Measurements from ENCODE around the gene CC2D2A. TPM values are rescaled to one million over a fixed set of nuclear protein-coding genes. Genes with fewer than 3 reads are reported as not detected.

Gene CC2D2A
- total RNA-seq, 2 experiments from 2014 or later = not detected

DNA sequence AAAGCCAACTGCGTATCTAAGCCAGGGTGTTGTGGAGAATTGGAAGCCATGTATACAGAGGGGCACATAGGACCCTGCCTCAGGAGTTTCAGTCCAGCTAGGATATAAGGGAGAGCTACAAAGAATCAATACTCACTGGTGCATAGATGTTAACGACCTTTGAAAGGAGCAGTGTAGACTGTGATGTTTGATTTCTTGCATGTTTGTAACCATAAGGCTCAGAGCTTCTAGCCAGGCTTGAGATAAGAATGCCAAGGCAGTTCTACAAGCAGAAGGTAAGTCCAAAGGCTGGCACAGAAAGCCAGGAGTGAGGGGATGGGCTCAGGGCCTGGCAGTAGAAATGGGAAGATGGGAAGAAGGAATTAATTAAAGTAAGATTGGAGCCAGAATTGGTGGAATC, 75.7 kb downstream of the CC2D2A start:
- Histone ChIP-seq H2AFZ (ENCODE audit: low read length) (no peak overlapping the region), H4K20me1 (ENCODE audit: insufficient read depth, low read length) (no peaks in the 10 kb centered on the region), H3K9me3 (ENCODE audit: low read length) (no peaks in the 10 kb centered on the region), H3K36me3 (ENCODE audit: insufficient read depth, low read length) (no peaks in the 10 kb centered on the region), H3K9me2 (ENCODE audit: insufficient read depth, low read length) (no peaks in the 10 kb centered on the region), H3K4me3 (ENCODE audit: low read depth, low read length, poor library complexity, severe bottlenecking) (no peak overlapping the region), H3K27ac (ENCODE audit: low read depth, low read length, poor library complexity, severe bottlenecking) (no peak overlapping the region), H3K4me1 (ENCODE audit: insufficient read depth, low read length, poor library complexity, severe bottlenecking) (no peaks in the 10 kb centered on the region), H3K79me2 (ENCODE audit: insufficient read depth, low read depth, low read length) (no peaks in the 10 kb centered on the region), H3K4me2 (ENCODE audit: low read length) (no peak overlapping the region)
- CTCF ChIA-PET (ENCODE audit: unreplicated experiment) = no interaction called here
- intact Hi-C loops (cut with micrococcal nuclease; ENCODE audit: unreplicated experiment) = no loop called here
- no TSS peak for BruUV-seq (replicated peaks)
- no peak for DNase-seq (ENCODE audit: low spot score)
- POLR2A ChIA-PET = no interaction called here
- TF ChIP-seq, protein P1, sequence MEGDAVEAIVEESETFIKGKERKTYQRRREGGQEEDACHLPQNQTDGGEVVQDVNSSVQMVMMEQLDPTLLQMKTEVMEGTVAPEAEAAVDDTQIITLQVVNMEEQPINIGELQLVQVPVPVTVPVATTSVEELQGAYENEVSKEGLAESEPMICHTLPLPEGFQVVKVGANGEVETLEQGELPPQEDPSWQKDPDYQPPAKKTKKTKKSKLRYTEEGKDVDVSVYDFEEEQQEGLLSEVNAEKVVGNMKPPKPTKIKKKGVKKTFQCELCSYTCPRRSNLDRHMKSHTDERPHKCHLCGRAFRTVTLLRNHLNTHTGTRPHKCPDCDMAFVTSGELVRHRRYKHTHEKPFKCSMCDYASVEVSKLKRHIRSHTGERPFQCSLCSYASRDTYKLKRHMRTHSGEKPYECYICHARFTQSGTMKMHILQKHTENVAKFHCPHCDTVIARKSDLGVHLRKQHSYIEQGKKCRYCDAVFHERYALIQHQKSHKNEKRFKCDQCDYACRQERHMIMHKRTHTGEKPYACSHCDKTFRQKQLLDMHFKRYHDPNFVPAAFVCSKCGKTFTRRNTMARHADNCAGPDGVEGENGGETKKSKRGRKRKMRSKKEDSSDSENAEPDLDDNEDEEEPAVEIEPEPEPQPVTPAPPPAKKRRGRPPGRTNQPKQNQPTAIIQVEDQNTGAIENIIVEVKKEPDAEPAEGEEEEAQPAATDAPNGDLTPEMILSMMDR (conservative IDR thresholded peaks at IDR 0.05; ENCODE audit: low read length) = no peak
- no peak for TF ChIP-seq EZH2phosphoT487 (IDR thresholded peaks at IDR 0.05; ENCODE audit: borderline replicate concordance, low read depth, low read length)

DNA sequence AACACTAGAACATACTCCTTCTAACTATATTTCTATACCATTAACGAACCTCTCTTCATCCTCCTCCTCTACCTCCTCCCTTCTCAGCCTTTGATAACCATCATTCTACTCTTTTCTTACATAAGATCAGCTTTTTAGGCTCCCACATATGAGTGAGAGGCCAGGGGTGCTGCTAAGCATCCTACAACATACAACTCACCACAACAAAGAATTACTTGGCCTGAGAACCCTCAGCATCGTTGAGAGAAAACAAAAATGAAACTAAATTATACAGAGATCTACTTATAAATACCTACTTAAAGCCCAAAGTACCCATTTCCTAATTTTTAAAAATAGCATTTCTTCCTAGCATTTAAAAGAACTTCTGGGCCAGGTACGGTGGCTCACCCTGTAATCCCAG, 77.7 kb downstream of the CC2D2A start:
- ChIA-PET POLR2A (no interaction called here), CTCF (ENCODE audit: unreplicated experiment) (no interaction called here)
- Histone ChIP-seq H3K9me3 (ENCODE audit: low read length) (no peaks in the 10 kb centered on the region), H3K4me2 (ENCODE audit: low read length) (no peak overlapping the region), H2AFZ (ENCODE audit: low read length) (no peak overlapping the region), H3K27ac (ENCODE audit: low read depth, low read length, poor library complexity, severe bottlenecking) (no peak overlapping the region), H3K36me3 (ENCODE audit: insufficient read depth, low read length) (no peaks in the 10 kb centered on the region), H3K9me2 (ENCODE audit: insufficient read depth, low read length) (no peaks in the 10 kb centered on the region), H3K79me2 (ENCODE audit: insufficient read depth, low read depth, low read length) (no peaks in the 10 kb centered on the region), H3K4me1 (ENCODE audit: insufficient read depth, low read length, poor library complexity, severe bottlenecking) (no peaks in the 10 kb centered on the region), H3K4me3 (ENCODE audit: low read depth, low read length, poor library complexity, severe bottlenecking) (no peak overlapping the region), H4K20me1 (ENCODE audit: insufficient read depth, low read length) (no peaks in the 10 kb centered on the region)
- no peak for DNase-seq (ENCODE audit: low spot score)
- TF ChIP-seq, protein P1 (conservative IDR thresholded peaks at IDR 0.05; ENCODE audit: low read length) = no peak
- TF ChIP-seq EZH2phosphoT487 (IDR thresholded peaks at IDR 0.05; ENCODE audit: borderline replicate concordance, low read depth, low read length) = no peak
- BruUV-seq (replicated peaks) = no TSS peak
- intact Hi-C loops (cut with micrococcal nuclease; ENCODE audit: unreplicated experiment) = no loop called here

DNA sequence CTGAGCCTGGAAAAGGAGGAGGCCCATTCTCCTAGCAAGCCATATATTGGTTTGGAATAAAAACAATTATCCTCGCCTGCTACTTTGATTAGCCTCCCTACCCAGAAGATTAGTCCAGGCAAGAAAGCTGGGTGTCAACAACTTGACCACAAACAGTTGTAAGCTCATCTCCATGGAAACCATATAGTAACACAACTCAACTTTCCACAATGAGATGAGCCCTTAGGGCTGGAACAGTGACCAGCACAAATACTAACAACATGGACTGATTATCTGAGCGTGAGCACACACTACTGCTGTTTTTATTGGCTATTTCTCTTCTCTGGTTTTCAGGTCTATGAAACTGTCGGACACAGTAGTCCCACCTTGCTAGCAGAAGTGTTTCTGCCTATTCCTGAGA, 80.8 kb downstream of the CC2D2A start:
- TF ChIP-seq EZH2phosphoT487 (IDR thresholded peaks at IDR 0.05; ENCODE audit: borderline replicate concordance, low read depth, low read length) = no peak
- TF ChIP-seq, protein P1 (conservative IDR thresholded peaks at IDR 0.05; ENCODE audit: low read length) = no peak
- POLR2A ChIA-PET = no interaction called here
- no peak overlapping the region for H3K4me3 ChIP-seq (ENCODE audit: low read depth, low read length, poor library complexity, severe bottlenecking)

More for the DNA sequence above, 80.8 kb downstream of the CC2D2A start:
- no peak for DNase-seq (ENCODE audit: low spot score)
- no peak overlapping the region for H2AFZ ChIP-seq (ENCODE audit: low read length)
- no peaks in the 10 kb centered on the region for H3K36me3 ChIP-seq (ENCODE audit: insufficient read depth, low read length)
- H3K27ac ChIP-seq (ENCODE audit: low read depth, low read length, poor library complexity, severe bottlenecking) = no peak overlapping the region
- BruUV-seq (replicated peaks) = no TSS peak
- intact Hi-C loops (cut with micrococcal nuclease; ENCODE audit: unreplicated experiment) = no loop called here
- H3K4me1 ChIP-seq (ENCODE audit: insufficient read depth, low read length, poor library complexity, severe bottlenecking) = no peaks in the 10 kb centered on the region
- no peaks in the 10 kb centered on the region for H4K20me1 ChIP-seq (ENCODE audit: insufficient read depth, low read length)
- CTCF ChIA-PET (ENCODE audit: unreplicated experiment) = no interaction called here
- H3K9me2 ChIP-seq (ENCODE audit: insufficient read depth, low read length) = no peaks in the 10 kb centered on the region
- H3K79me2 ChIP-seq (ENCODE audit: insufficient read depth, low read depth, low read length) = no peaks in the 10 kb centered on the region
- H3K4me2 ChIP-seq (ENCODE audit: low read length) = no peak overlapping the region
- H3K9me3 ChIP-seq (ENCODE audit: low read length) = no peaks in the 10 kb centered on the region
